Measurements from ENCODE around the gene HTT. TPM values are rescaled to one million over a fixed set of nuclear protein-coding genes. Genes with fewer than 3 reads are reported as not detected.

Gene HTT
- total RNA-seq, 1 experiment from 2014 or later, result 44.4 TPM

- CTCF ChIA-PET, result interaction anchor here (0.6 kb wide), 1 partner anchor 9 kb away, joined by 3 read pairs; no protein-coding TSS in a partner anchor
- Mint-ChIP-seq H3K27ac (ENCODE audit: unreplicated experiment) (no peak overlapping the region), H3K27me3 (ENCODE audit: unreplicated experiment) (no peaks in the 10 kb centered on the region), H3K9me3 (ENCODE audit: low read depth, unreplicated experiment) (no peaks in the 10 kb centered on the region), H3K4me1 (ENCODE audit: low read depth, unreplicated experiment) (no peaks in the 10 kb centered on the region), H3K4me3 (ENCODE audit: low read depth, unreplicated experiment) (no peak overlapping the region), H3K36me3 (ENCODE audit: insufficient read depth, unreplicated experiment) (no peaks in the 10 kb centered on the region)
- BruUV-seq (replicated peaks), result no TSS peak
- DNase-seq, result no peak
- intact Hi-C loops (cut with micrococcal nuclease; ENCODE audit: unreplicated experiment), result no loop called here
- no peak for TF ChIP-seq CTCF (IDR thresholded peaks at IDR 0.05; ENCODE audit: unreplicated experiment)
These were observed 47.6 kb downstream of the HTT start for GRCh38 chr4:3122081-3122563.

GRCh38 chr4:3123181-3123671 is 48.7 kb downstream of the HTT start:
- Mint-ChIP-seq H3K4me3 (ENCODE audit: low read depth, unreplicated experiment) (no peak overlapping the region), H3K27me3 (ENCODE audit: unreplicated experiment) (no peaks in the 10 kb centered on the region), H3K4me1 (ENCODE audit: low read depth, unreplicated experiment) (no peaks in the 10 kb centered on the region), H3K36me3 (ENCODE audit: insufficient read depth, unreplicated experiment) (no peaks in the 10 kb centered on the region), H3K9me3 (ENCODE audit: low read depth, unreplicated experiment) (no peaks in the 10 kb centered on the region), H3K27ac (ENCODE audit: unreplicated experiment) (no peak overlapping the region)
- no TSS peak for BruUV-seq (replicated peaks)
- no peak for DNase-seq
- no peak for TF ChIP-seq CTCF (IDR thresholded peaks at IDR 0.05; ENCODE audit: unreplicated experiment)
- intact Hi-C loops (cut with micrococcal nuclease; ENCODE audit: unreplicated experiment), result no loop called here
- CTCF ChIA-PET, result no interaction called here

- no peak overlapping the region for H3K27ac Mint-ChIP-seq (ENCODE audit: unreplicated experiment)
- CTCF ChIA-PET, result no interaction called here
- intact Hi-C loops (cut with micrococcal nuclease; ENCODE audit: unreplicated experiment), result no loop called here
- H3K4me1 Mint-ChIP-seq (ENCODE audit: low read depth, unreplicated experiment), result no peaks in the 10 kb centered on the region
- no peak overlapping the region for H3K4me3 Mint-ChIP-seq (ENCODE audit: low read depth, unreplicated experiment)
- TF ChIP-seq CTCF (IDR thresholded peaks at IDR 0.05; ENCODE audit: unreplicated experiment), result no peak
- no peaks in the 10 kb centered on the region for H3K36me3 Mint-ChIP-seq (ENCODE audit: insufficient read depth, unreplicated experiment)
- no peaks in the 10 kb centered on the region for H3K9me3 Mint-ChIP-seq (ENCODE audit: low read depth, unreplicated experiment)
- no peak for DNase-seq
- H3K27me3 Mint-ChIP-seq (ENCODE audit: unreplicated experiment), result no peaks in the 10 kb centered on the region
- BruUV-seq (replicated peaks), result no TSS peak
These were observed 49.7 kb downstream of the HTT start for GRCh38 chr4:3124070-3124767.

GRCh38 chr4:3127112-3127511 is 52.6 kb downstream of the HTT start:
- intact Hi-C loops (cut with micrococcal nuclease; ENCODE audit: unreplicated experiment), result no loop called here
- CTCF ChIA-PET, result no interaction called here
- Mint-ChIP-seq H3K9me3 (ENCODE audit: low read depth, unreplicated experiment) (no peaks in the 10 kb centered on the region), H3K36me3 (ENCODE audit: insufficient read depth, unreplicated experiment) (peaks cover 13% of the 10 kb centered on the region), H3K27ac (ENCODE audit: unreplicated experiment) (no peak overlapping the region), H3K4me3 (ENCODE audit: low read depth, unreplicated experiment) (no peak overlapping the region), H3K27me3 (ENCODE audit: unreplicated experiment) (no peaks in the 10 kb centered on the region), H3K4me1 (ENCODE audit: low read depth, unreplicated experiment) (no peaks in the 10 kb centered on the region)
- DNase-seq, result no peak
- BruUV-seq (replicated peaks), result no TSS peak
- TF ChIP-seq CTCF (IDR thresholded peaks at IDR 0.05; ENCODE audit: unreplicated experiment), result no peak

Measured in Calu3 (cell line).